Vagina (tissue), 2 donors: ENCODE measurements around the gene ITPRIP.

Experiments used
- CTCF ChIP-seq, 3 experiments: fragments of 450-650 bp in 2 of 3; fragments of 200-600 bp in 1 of 3; sonication (generic) in 1 of 3; IDR thresholded peaks; one replicate each; pipeline ENCODE4 v1.5.1; 2017 to 2019; ENCODE audit warnings: antibody characterized with exemption in 3 of 3, mild to moderate bottlenecking in 2 of 3, moderate library complexity in 2 of 3
- POLR2A ChIP-seq, 2 donors: fragments of 450-650 bp; IDR thresholded peaks; one replicate each; pipeline ENCODE4 v1.6.1; 2017; ENCODE audit warnings: antibody characterized with exemption in 2 of 2, mild to moderate bottlenecking in 2 of 2, moderate library complexity in 2 of 2

- TF ChIP-seq CTCF (IDR thresholded peaks at IDR 0.05), result no peak
- no peak for TF ChIP-seq POLR2A (IDR thresholded peaks at IDR 0.05)
These were observed 40.3 kb downstream of the ITPRIP start for GRCh38 chr10:104297697-104298660.
